Renal cortex interstitium (tissue), 11 donors: ENCODE data around the gene ABL2. TPM values are rescaled to one million over a fixed set of nuclear protein-coding genes. Genes with fewer than 3 reads are reported as not detected.
"Not testable (repeated sequence)": the region's sequence is repeated elsewhere in the genome, so short reads cannot be mapped to it uniquely, and the experiment has no call there.

Source experiments
- DNase-seq, 11 donors: peaks; one replicate each; pipeline ENCODE4 v3.0.0-alpha.2; 2013; ENCODE audit warnings: low read depth in 9 of 11, low spot score in 4 of 11; ENCODE audit errors: extremely low read depth in 1 of 11
- polyA plus RNA-seq, 3 donors: library from polyadenylated mRNA; unstranded; fragments of 120-200 nt; gene quantifications; one replicate each; pipeline ENCODE4 v1.2.1, GENCODE V29; 2013; ENCODE audit not compliant: insufficient read length in 3 of 3

ABL2 gene
- polyA plus RNA-seq, 3 donors, result 10.6 to 12.3 (median 10.9) TPM

GRCh38 chr1:179146476-179146875 is 83.0 kb downstream of the ABL2 start:
- DNase-seq, result no peak

- no peak for DNase-seq
Measured at GRCh38 chr1:179145521-179145920, 84.0 kb downstream of the ABL2 start.

GRCh38 chr1:179144626-179145025 is 84.9 kb downstream of the ABL2 start:
- no peak for DNase-seq

GRCh38 chr1:179143322-179143721 is 86.2 kb downstream of the ABL2 start:
- no peak for DNase-seq

GRCh38 chr1:179142889-179143299 is 86.6 kb downstream of the ABL2 start:
- no peak for DNase-seq

GRCh38 chr1:179141592-179142251 is 87.8 kb downstream of the ABL2 start:
- DNase-seq, result no peak

- not testable (repeated sequence) for DNase-seq
Measured at GRCh38 chr1:179138755-179139154, 90.7 kb downstream of the ABL2 start.

GRCh38 chr1:179137617-179138255 is 91.7 kb downstream of the ABL2 start:
- no peak for DNase-seq

- not testable (repeated sequence) for DNase-seq
Measured at GRCh38 chr1:179135707-179136106, 93.8 kb downstream of the ABL2 start.

- DNase-seq, result not testable (repeated sequence)
Measured at GRCh38 chr1:179135168-179135567, 94.3 kb downstream of the ABL2 start.

- DNase-seq, result no peak
Measured at GRCh38 chr1:179129702-179130473, 99.6 kb downstream of the ABL2 start.

GRCh38 chr1:179128520-179128919 is 101.0 kb downstream of the ABL2 start:
- no peak for DNase-seq

- DNase-seq, result no peak
Measured at GRCh38 chr1:179127163-179127895, 102.1 kb downstream of the ABL2 start.

- DNase-seq, result no peak
Measured at GRCh38 chr1:179126338-179127060, 103.0 kb downstream of the ABL2 start.

- DNase-seq, result no peak
Measured at GRCh38 chr1:179124873-179125272, 104.6 kb downstream of the ABL2 start.

GRCh38 chr1:179121159-179121938 is 108.1 kb downstream of the ABL2 start:
- DNase-seq, result peak in 9 of 11 donors; percentile 18 to 68 (median 31)

GRCh38 chr1:179120736-179121135 is 108.7 kb downstream of the ABL2 start:
- no peak for DNase-seq

GRCh38 chr1:179119513-179119912 is 110.0 kb downstream of the ABL2 start:
- DNase-seq, result no peak
